Ectodermal cell (in vitro differentiated cells): ENCODE measurements around the gene SAMD15.
A peak's percentile ranks its signal among the peaks of the same experiment; 100 is the strongest.

Experiments
- H3K27ac ChIP-seq: 2 replicates; pipeline ENCODE4 v1.7.0; 2013; ENCODE audit warnings: mild to moderate bottlenecking, low read depth, low read length; ENCODE audit not compliant: insufficient read depth, poor library complexity, severe bottlenecking
- H3K27me3 ChIP-seq: 2 replicates; pipeline ENCODE4 v1.7.0; 2013; ENCODE audit warnings: mild to moderate bottlenecking, low read length; ENCODE audit not compliant: insufficient read depth, control insufficient read depth, poor library complexity, severe bottlenecking
- H3K36me3 ChIP-seq: one replicate; pipeline ENCODE4 v1.7.0; 2013; ENCODE audit warnings: low read length; ENCODE audit not compliant: control insufficient read depth, insufficient read depth
- H3K4me1 ChIP-seq: one replicate; pipeline ENCODE4 v1.7.0; 2013; ENCODE audit warnings: low read length; ENCODE audit not compliant: control insufficient read depth, insufficient read depth
- H3K4me3 ChIP-seq: 2 replicates; pipeline ENCODE4 v1.7.0; 2013; ENCODE audit warnings: low read depth, low read length, control low read depth; ENCODE audit not compliant: insufficient read depth
- H3K9me3 ChIP-seq: 2 replicates; pipeline ENCODE4 v1.7.0; 2013; ENCODE audit warnings: mild to moderate bottlenecking, low read length, moderate library complexity; ENCODE audit not compliant: control insufficient read depth
- WGBS, 2 experiments: methylation state at CpG; one replicate each; pipeline ENCODE4 v1.1.7; 2013; ENCODE audit warnings: missing lambda C conversion rate in 2 of 2; 5-methylcytosine and 5-hydroxymethylcytosine counted together

The SAMD15 gene

DNA sequence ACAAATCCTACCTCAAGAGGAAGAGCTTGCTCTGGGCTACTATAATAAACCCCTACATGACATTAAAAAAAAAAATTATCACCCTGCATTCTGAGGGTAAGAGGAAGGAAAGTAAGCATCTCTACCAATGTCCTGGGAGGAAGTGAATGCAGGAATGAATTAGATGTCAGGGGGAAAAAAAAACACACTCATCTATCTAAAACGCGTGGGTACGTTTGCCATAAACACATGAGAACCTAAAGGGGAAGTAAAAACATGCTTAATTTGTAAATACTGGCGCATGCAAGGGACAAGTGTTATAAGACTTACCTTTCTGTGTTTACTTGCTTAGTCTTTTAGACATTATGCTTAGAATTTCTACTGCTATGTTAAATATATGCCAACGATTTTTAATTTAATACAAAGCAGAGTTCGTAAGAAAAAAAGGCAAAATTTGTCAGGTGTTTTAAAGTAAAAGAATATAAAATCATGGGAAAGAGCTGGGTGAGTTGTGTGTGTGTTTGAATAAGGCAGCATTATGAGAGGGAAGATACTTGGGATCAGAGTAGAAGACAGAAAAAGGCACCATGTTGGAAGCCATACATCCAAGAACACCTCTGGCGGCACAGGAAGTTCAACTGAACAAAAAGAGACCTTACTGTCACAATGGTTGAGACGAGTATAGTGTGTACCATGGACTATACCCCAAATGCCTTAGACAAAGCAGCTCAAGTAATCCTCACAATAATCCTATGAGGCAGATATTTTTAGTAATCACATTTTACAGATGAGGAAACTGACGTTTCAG is 1.8 kb upstream of the SAMD15 start:
- Histone ChIP-seq H3K4me3 (peak overlapping the region; percentile 73), H3K36me3 (no peaks in the 10 kb centered on the region), H3K4me1 (peaks cover 9% of the 10 kb centered on the region), H3K27ac (no peak overlapping the region), H3K9me3 (no peaks in the 10 kb centered on the region), H3K27me3 (no peaks in the 10 kb centered on the region)
- WGBS, 2 experiments, result 93 to 97% methylated on average over 9 of the region's 9 CpGs

DNA sequence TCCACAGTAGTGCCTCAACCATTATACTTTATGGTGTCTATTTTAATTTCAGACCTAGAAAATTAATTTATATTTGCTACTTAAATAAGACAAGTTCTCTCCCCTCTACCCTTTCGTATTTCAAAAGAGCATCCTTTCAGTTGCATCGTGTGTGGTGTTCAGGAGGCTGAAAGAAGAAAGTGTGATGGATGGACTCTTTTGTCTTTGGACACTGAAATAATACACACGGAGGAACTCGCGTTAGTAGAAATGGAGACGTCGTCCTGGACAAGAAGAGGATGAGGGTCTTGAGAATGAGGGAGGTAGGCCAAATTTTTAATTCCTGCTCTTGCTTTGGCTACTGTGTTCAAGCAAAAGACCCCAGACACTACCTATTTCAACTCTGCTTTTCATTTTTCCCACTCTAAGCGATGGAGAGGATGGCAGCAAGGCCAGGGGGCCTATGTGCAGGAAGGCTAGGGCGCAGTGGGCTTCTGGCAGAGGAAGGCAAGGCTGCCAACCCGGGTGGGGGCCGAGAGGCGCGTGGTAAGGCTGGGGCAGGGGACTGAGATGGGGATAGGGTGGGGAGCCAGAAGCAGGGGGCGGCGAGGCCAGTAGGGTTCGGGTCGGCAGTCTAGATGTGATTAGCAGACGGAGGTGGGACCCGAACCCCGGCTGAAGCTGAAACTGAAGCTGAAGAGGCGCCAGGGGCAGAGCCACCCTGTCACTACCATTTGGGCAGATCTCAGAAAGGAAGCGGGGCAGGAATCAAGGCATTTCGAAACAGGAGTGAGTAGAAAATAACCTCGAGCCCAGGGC is 1.0 kb upstream of the SAMD15 start:
- Histone ChIP-seq H3K36me3 (no peaks in the 10 kb centered on the region), H3K27ac (peak overlapping the region; percentile 20), H3K4me1 (peaks cover 9% of the 10 kb centered on the region), H3K4me3 (peak overlapping the region; percentile 73), H3K27me3 (no peaks in the 10 kb centered on the region), H3K9me3 (no peaks in the 10 kb centered on the region)
- 32 to 34% methylated on average over 23 to 24 of the region's 24 CpGs for WGBS, 2 experiments

DNA sequence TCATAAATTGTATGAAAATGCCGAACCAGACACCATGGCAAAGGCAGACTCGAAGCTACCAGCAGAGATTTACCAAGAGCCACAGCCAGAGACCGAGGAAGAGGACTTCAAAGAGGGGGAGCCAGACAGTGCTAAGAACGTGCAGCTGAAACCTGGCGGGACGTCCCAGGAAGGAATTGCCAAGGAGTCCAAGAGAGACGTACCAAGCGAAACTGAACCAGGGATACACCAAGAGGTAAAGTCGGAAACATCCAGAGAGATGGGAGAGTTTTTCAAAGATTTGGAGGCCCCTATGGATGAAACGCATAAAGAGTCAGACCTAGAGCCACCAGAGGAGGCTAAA is 294 bp downstream of the SAMD15 start:
- WGBS, 2 experiments, result 25% methylated on average over 10 of the region's 10 CpGs
- Histone ChIP-seq H3K9me3 (no peaks in the 10 kb centered on the region), H3K36me3 (no peaks in the 10 kb centered on the region)

DNA sequence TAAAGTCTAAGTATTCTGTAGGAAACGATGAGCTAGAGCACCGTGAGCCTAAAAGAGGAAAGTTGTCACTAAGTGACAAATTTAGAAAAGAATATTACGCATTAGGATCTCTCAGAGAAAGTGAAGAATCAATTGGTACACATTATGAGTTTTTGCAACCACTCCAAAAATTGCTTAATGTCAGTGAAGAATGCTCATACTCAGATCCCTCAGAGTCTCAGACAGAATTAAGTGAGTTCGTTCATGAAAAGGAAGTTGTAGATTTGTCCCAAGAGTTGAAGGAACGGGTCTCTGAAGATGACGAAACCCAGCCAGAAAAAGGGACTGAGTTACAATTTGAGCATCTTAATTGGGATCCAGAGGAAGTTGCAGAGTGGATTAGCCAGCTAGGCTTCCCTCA is 1.5 kb downstream of the SAMD15 start:
- Histone ChIP-seq H3K4me1 (peaks cover 9% of the 10 kb centered on the region), H3K27ac (no peak overlapping the region), H3K27me3 (no peaks in the 10 kb centered on the region), H3K36me3 (no peaks in the 10 kb centered on the region), H3K4me3 (no peak overlapping the region), H3K9me3 (no peaks in the 10 kb centered on the region)
- WGBS, 2 experiments, result 92 to 93% methylated on average over 6 of the region's 6 CpGs

More for the DNA sequence above, 294 bp downstream of the SAMD15 start:
- Histone ChIP-seq H3K4me3 (peak overlapping the region; percentile 73), H3K4me1 (peaks cover 9% of the 10 kb centered on the region), H3K27ac (no peak overlapping the region), H3K27me3 (no peaks in the 10 kb centered on the region)

DNA sequence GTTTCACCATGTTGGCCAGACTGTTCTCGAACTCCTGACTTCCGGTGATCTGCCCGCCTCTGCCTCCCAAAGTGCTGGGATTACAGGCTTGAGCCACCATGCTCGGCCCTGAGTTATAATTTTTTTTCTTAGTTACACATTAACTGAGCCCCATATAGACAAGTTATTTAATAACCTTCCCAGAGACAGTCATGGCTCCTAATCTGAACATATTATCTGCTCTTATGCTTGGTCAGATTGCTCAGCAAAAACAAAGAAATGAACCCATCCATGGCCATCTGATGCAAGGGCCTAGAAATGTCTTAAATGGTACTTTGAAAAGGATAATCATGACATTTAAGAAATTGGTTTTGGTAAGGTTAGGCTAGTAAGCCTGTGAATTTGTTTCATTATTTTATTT is 13.0 kb downstream of the SAMD15 start:
- Histone ChIP-seq H3K36me3 (no peaks in the 10 kb centered on the region), H3K4me3 (no peak overlapping the region), H3K27me3 (no peaks in the 10 kb centered on the region), H3K9me3 (no peaks in the 10 kb centered on the region), H3K27ac (no peak overlapping the region), H3K4me1 (no peaks in the 10 kb centered on the region)
- WGBS, 2 experiments, result 91 to 94% methylated on average over 4 of the region's 4 CpGs

DNA sequence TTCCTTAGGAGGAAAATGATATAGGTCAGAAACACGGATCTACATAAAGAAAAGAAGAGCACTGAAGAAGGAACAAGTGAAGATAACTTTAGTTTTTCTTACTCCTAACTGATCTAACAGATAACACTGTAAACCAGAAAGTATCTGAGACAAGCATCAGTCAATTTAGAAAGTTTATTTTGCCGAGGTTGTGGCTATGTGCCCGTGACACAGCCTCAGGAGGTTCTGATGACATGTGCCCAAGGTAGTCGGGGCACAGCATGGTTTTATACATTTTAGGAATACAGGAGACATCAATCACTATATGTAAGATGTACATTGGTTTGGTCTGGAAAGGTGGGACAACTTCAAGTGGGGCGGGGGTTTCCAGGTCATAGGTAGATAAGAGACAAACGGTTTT is 23.0 kb downstream of the SAMD15 start:
- H3K27ac ChIP-seq, result no peak overlapping the region
- 82% methylated on average over 6 of the region's 6 CpGs for WGBS, 2 experiments
- H3K4me3 ChIP-seq, result no peak overlapping the region
- no peaks in the 10 kb centered on the region for H3K27me3 ChIP-seq
- H3K9me3 ChIP-seq, result no peaks in the 10 kb centered on the region
- no peaks in the 10 kb centered on the region for H3K36me3 ChIP-seq
- no peaks in the 10 kb centered on the region for H3K4me1 ChIP-seq

DNA sequence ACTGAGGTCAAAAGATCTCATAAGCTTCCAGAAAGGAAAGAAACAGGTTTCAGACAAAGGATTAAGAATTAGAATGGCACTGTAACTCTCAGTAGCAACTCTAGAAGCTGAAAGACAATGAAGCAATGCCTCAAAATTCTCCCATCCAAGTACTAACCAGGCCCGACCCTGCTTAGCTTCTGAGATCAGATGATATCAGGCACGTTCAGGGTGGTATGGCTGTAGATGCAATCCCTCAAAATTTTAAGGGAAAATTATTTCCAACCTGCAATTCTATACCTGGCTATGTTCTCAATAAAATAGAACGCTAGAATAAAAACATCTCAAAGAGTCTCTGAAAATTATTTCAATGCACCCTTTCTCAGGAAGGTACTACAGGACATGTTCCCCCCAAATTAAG is 26.6 kb downstream of the SAMD15 start:
- no peak overlapping the region for H3K4me3 ChIP-seq
- H3K27ac ChIP-seq, result no peak overlapping the region
- no peaks in the 10 kb centered on the region for H3K4me1 ChIP-seq
- no peaks in the 10 kb centered on the region for H3K27me3 ChIP-seq
- 89 to 91% methylated on average over 3 of the region's 3 CpGs for WGBS, 2 experiments
- H3K9me3 ChIP-seq, result no peaks in the 10 kb centered on the region
- H3K36me3 ChIP-seq, result no peaks in the 10 kb centered on the region

DNA sequence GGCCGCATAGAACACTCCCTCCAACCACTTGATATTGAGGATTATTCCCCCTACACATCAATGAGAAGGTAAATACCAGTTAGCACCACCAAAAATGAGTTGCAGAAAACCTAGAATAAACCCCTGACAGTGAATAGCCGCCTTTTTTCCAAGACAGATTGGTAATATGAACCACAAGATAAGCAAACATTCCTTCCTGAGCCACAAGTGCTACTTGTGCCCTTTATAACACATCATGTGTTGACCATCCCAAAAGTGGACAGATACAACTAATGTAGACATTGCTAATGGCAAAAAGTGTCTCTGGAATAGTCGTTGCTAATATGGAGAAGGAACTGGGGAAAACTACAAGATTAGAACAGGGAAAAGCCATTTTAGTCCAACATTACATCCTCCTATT is 28.9 kb downstream of the SAMD15 start:
- Histone ChIP-seq H3K9me3 (no peaks in the 10 kb centered on the region), H3K27ac (no peak overlapping the region)
- WGBS, 2 experiments, result 81 to 86% methylated on average over 2 to 3 of the region's 3 CpGs

DNA sequence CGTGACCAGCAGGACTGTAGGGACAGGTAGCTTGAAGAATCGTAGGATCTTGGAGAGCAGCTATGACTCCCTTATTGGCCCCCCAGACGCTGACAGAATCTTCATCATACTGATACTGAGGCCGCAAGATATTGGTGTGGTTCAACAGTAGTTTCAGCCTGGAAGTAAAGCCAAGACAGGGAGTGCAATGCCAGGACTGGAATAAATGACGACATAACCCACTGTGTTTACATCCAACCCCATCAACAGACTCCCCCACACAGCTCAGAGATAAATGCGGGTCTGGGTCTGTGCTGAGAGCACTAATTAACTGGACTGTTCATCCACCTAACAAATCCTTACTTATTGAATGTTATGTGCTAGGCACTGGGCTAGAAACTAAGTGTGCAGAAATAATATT is 29.5 kb downstream of the SAMD15 start:
- H3K27ac ChIP-seq, result no peak overlapping the region
- no peaks in the 10 kb centered on the region for H3K9me3 ChIP-seq
- H3K27me3 ChIP-seq, result no peaks in the 10 kb centered on the region
- no peaks in the 10 kb centered on the region for H3K36me3 ChIP-seq
- no peaks in the 10 kb centered on the region for H3K4me1 ChIP-seq
- H3K4me3 ChIP-seq, result no peak overlapping the region
- WGBS, 2 experiments, result 92 to 93% methylated on average over 6 of the region's 6 CpGs

More for the DNA sequence above, 28.9 kb downstream of the SAMD15 start:
- Histone ChIP-seq H3K27me3 (no peaks in the 10 kb centered on the region), H3K36me3 (no peaks in the 10 kb centered on the region), H3K4me3 (no peak overlapping the region), H3K4me1 (no peaks in the 10 kb centered on the region)

DNA sequence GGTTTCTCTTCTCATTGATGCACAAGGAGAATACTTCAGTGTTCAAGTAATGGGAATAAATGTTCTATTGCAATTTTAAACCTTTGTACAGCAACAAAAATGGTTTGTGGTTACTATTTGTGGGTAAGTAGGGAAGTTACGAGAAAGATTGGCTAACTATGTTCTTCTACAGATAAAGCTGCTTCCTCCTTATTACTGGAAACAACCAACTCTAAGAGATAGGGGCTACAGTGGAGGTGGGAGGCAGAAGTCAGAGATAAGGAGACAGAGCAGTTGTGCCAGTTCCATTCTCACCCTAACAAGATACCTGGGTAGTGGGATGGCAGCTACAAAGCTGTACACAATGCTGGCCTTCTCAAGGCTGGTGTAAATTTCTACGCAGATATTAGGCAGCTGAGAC is 30.0 kb downstream of the SAMD15 start:
- H3K4me1 ChIP-seq, result no peaks in the 10 kb centered on the region
- H3K27me3 ChIP-seq, result no peaks in the 10 kb centered on the region
- no peaks in the 10 kb centered on the region for H3K9me3 ChIP-seq
- no peak overlapping the region for H3K27ac ChIP-seq
- H3K4me3 ChIP-seq, result no peak overlapping the region
- no peaks in the 10 kb centered on the region for H3K36me3 ChIP-seq
- WGBS, 2 experiments, result 97 to 98% methylated on average over 1 to 2 of the region's 2 CpGs
